HL-60/S4 (cell line): ENCODE data around the gene AHCYL1.
"Not testable (repeated sequence)": the region's sequence is repeated elsewhere in the genome, so short reads cannot be mapped to it uniquely, and the experiment has no call there.

Experiments used
- in situ Hi-C: fragments of 300-500 bp; cut with MboI; formaldehyde crosslinking; loops from 2 replicates; pipeline ENCODE4 v1.14.3; 2022; ENCODE audit warnings: low sequenced_read_pairs

The AHCYL1 gene

GRCh38 chr1:109984456-109985246 lies at the start of gene AHCYL1:
Gene AHCYL1 (plus strand): TSS chr1:109984765. CDS start chr1:109985053, 288 bp downstream.
- in situ Hi-C loops: loop anchor here (5.0 to 25.0 kb wide), 4 partner anchors 212 to 722 kb away; partner anchors contain the start of genes GNAI3 and GSTM4

GRCh38 chr1:109935451-109935900 lies 49.1 kb upstream of the AHCYL1 start:
- in situ Hi-C loops: no loop called here

GRCh38 chr1:109937738-109938137 lies 46.8 kb upstream of the AHCYL1 start:
- in situ Hi-C loops: no loop called here

DNA sequence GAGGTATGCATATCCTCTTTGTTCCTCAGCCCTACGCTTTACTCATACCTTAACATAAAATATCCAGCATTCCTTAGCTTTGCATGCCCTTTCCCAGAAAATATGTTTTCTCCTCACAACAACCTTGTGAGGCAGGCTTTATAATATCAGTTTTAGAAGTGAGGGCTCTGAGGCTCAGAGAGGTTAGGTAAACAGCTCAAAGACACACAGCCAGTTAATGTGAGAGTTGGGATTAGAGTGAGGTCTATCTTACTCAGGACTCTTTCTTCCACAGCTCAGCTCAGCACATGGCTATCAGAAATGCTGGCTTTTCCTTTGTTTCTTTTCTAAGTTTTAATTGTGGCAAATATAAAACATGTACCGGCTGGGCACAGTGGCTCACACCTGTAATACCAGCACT lies 46.0 kb upstream of the AHCYL1 start:
- in situ Hi-C loops: no loop called here

DNA sequence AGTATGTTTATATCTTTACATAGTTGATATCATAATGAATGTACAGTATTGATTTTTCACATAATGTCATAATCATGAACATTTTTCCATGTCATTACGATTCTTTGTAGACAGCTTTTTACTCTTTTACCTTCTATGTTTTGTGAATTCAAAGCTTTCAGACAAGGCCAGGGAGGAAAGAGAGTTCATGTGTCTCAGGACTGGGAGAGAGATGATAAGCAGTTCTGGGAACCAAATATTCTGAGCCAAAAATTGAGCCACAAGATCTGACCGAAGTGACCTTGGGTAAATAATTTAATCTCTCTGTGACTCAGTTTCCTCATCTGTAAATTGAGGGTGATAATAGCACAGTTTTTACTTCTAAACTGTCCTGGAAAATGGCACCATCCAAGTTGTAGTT lies 42.1 kb upstream of the AHCYL1 start:
- in situ Hi-C loops: no loop called here

- in situ Hi-C loops: no loop called here
These were observed 40.0 kb upstream of the AHCYL1 start for GRCh38 chr1:109944541-109944940.

- in situ Hi-C loops: no loop called here
These were observed 38.1 kb upstream of the AHCYL1 start for GRCh38 chr1:109946511-109946910.

GRCh38 chr1:109947582-109948284 lies 36.8 kb upstream of the AHCYL1 start:
- in situ Hi-C loops: no loop called here

GRCh38 chr1:109948285-109948630 lies 36.3 kb upstream of the AHCYL1 start:
- in situ Hi-C loops: no loop called here

GRCh38 chr1:109950038-109950437 lies 34.5 kb upstream of the AHCYL1 start:
- in situ Hi-C loops: no loop called here

DNA sequence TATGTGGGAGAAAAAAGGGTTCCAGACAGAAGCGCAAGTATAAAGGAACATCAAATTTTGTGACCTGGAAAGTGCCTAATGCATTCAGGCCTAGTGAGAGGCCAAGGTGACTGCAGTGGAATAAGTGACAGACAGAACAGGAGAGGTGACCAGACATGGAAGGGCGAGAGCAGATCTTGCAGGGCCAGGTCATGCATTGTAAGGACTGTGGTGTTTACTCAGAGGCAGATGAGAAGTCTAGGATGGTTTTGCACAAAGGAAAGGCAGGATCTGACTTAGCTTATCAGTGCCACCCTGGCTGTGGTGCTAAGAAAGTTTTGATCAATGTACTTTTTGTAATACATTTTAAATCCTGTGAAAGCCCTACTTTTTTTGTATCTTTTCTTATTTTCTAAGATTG lies 34.1 kb upstream of the AHCYL1 start:
- in situ Hi-C loops: no loop called here

GRCh38 chr1:109951501-109951900 lies 33.1 kb upstream of the AHCYL1 start:
- in situ Hi-C loops: not testable (repeated sequence)

- in situ Hi-C loops: no loop called here
These were observed 30.5 kb upstream of the AHCYL1 start for GRCh38 chr1:109954041-109954512.

DNA sequence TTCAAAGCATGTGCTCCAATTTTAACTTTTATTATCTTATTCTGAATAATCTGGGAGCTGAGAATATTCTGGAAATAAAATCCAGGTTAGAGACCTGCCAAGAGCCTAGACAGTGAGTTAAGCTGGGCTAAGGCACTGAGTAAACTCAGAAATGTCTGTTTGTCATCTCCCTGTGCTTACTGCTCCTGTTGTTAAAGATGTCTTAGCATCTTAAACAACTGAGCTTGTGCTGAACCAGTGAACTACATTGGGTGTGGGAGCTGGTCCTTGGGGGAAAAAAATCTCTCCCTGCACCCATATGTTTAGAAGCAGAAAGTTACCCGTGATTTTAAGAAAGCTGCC lies 25.0 kb upstream of the AHCYL1 start:
- in situ Hi-C loops: no loop called here

DNA sequence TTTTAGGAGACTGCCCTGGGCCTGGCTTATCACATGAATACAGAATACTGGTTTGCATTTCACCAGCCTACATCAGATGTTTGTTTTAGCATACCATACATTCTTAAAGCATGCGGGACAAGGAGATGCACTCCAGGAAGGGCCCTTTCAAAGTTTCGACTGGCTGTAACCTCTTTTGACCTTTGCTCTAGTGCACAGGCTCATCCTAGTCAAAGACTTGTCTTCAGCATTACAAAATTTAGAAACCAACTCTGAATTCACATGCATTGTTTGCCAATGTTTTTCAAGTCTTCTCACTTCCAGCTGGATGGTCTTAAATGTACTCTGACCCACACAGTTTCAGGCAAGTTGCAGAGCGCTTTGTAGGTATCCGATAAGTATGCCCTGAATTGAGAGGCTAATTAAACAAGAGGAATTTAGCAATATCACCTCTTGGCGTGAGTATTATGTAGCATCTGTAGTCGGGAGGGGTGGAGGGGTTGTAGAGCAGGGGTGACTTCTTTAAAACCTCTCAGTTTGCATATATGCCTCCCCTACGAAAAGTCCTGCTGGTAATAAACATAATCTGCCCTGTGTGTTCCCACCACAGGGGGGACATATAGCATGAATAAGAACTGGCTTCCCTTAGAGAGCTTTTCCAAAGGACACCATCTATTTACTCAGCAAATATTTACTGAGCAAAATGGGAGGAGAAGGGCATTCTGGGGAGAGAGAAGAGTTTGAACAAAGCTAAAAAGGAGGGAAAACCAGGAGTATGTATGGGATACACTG lies 24.4 kb upstream of the AHCYL1 start:
- in situ Hi-C loops: no loop called here

GRCh38 chr1:109960745-109961094 lies 23.8 kb upstream of the AHCYL1 start:
- in situ Hi-C loops: no loop called here

- in situ Hi-C loops: no loop called here
These were observed 20.7 kb upstream of the AHCYL1 start for GRCh38 chr1:109963864-109964263.

- in situ Hi-C loops: no loop called here
These were observed 15.3 kb upstream of the AHCYL1 start for GRCh38 chr1:109969146-109969829.

- in situ Hi-C loops: no loop called here
These were observed 14.7 kb upstream of the AHCYL1 start for GRCh38 chr1:109969907-109970306.

DNA sequence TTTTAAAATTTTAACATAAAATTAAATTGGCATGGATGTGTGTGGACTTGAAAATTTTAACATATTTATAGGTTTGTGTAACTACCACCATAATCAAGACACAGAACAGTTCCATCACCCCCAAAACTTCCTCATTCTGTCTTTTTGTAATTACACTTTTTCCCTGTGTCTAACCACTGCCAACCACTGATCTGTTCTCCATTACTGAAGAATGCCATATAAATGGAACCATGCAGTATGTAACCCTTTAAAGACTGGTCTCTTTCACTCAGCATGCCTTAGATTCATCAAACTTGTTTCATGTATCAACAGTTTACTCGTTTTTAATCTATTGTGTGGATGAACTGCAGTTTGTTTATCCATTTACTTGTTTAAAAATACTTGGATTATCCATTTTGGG lies 13.0 kb upstream of the AHCYL1 start:
- in situ Hi-C loops: no loop called here

DNA sequence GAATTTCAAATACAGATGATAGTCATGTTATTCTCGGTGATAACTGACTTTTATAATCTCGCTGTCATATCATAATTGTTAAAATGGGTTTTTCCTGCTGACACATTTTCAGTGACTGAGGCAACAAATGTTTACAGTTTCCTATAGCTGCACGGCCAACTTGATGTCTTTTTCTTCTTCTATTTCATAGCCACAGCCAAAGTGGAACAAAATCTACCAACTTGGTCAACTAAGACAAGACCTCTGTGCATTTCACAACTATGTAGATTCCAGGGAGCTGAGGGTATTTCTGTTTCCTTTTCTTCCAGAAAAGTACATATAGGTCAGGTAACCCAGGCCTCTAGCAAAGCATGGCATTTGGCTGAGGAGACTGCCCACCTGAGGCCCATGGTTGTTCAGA lies 10.4 kb upstream of the AHCYL1 start:
- in situ Hi-C loops: no loop called here
